Suprapubic skin (tissue), 4 donors: ENCODE data around the gene MYO7A. TPM values are rescaled to one million over a fixed set of nuclear protein-coding genes. Genes with fewer than 3 reads are reported as not detected.
A peak's percentile ranks its signal among the peaks of the same experiment; 100 is the strongest.

ENCODE experiments used
- DNase-seq, 2 donors: peaks; one replicate each; pipeline ENCODE4 v3.0.0-alpha.2; 2019; ENCODE audit warnings: low spot score in 2 of 2
- H3K27ac ChIP-seq: fragments of 200-600 bp; sonication (generic); one replicate; pipeline ENCODE4 v1.5.1; 2019
- H3K27me3 ChIP-seq: fragments of 200-600 bp; sonication (generic); one replicate; pipeline ENCODE4 v1.5.1; 2019
- H3K36me3 ChIP-seq: fragments of 200-600 bp; sonication (generic); one replicate; pipeline ENCODE4 v1.5.1; 2019
- H3K4me1 ChIP-seq: fragments of 200-600 bp; sonication (generic); one replicate; pipeline ENCODE4 v1.5.1; 2019
- H3K4me3 ChIP-seq: fragments of 200-600 bp; sonication (generic); one replicate; pipeline ENCODE4 v1.5.1; 2019; ENCODE audit warnings: mild to moderate bottlenecking
- H3K9me3 ChIP-seq: fragments of 200-600 bp; sonication (generic); one replicate; pipeline ENCODE4 v1.5.1; 2019
- CTCF ChIP-seq, 2 donors: fragments of 200-600 bp in 1 of 2; fragments of 450-650 bp in 1 of 2; sonication (generic) in 1 of 2; IDR thresholded peaks; one replicate each; pipeline ENCODE4 v1.5.1; 2016 to 2019; ENCODE audit warnings: antibody characterized with exemption in 2 of 2, mild to moderate bottlenecking in 1 of 2, moderate library complexity in 1 of 2
- EP300 ChIP-seq: sonication (generic); formaldehyde crosslinking; IDR thresholded peaks from one replicate; pipeline ENCODE4 v1.6.1; 2017; ENCODE audit warnings: antibody characterized with exemption
- POLR2A ChIP-seq, 2 donors: fragments of 450-650 bp; IDR thresholded peaks; one replicate each; pipeline ENCODE4 v1.6.1; 2017; ENCODE audit warnings: antibody characterized with exemption in 2 of 2, mild to moderate bottlenecking in 2 of 2, moderate library complexity in 2 of 2
- POLR2AphosphoS5 ChIP-seq, 3 donors: sonication (generic); formaldehyde crosslinking; IDR thresholded peaks; one replicate each; pipeline ENCODE4 v1.6.1; 2017; ENCODE audit warnings: antibody characterized with exemption in 3 of 3
- WGBS: methylation state at CpG from one replicate; pipeline ENCODE4 v1.1.5; 2018; 5-methylcytosine and 5-hydroxymethylcytosine counted together
- total RNA-seq, 4 donors: library from RNA; depleted of rRNA; stranded (reverse); fragments of >200 nt; gene quantifications; one replicate each; pipeline ENCODE4 v1.1.0, GENCODE V29; 2016

Gene MYO7A
- total RNA-seq, 4 donors from 2014 or later, result 0.34 to 2.4 (median 2.0) TPM

- 80% methylated on average over 11 of the region's 11 CpGs for WGBS
- DNase-seq, result peak; percentile 50 to 59
These were observed 70.4 kb downstream of the MYO7A start for GRCh38 chr11:77198440-77198849.

DNA sequence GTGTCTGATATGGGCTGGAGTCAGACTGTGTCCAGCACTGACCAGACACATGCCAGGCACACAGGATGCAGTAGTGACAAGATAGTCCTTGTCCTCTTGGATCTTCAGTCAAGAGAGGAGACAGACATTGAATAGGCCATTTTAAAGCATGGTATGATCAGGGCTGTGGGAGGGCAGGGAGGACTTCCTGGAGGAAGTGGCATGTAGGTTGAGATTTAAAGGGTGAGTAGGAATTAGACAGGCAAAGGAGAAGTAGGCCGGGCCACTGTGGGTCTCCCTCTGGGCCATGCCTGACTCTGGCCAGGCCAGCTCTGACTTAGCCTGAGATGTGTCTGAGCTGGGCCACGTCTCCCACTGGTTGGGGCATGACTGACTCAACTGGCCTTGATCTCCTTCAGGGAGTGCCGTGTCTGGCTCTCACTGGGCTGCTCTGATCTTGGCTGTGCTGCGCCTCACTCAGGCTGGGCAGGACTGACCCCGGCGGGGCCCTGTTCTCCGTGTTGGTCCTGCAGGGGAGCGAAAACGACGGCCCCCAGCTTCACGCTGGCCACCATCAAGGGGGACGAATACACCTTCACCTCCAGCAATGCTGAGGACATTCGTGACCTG, 71.2 kb downstream of the MYO7A start:
- no peaks in the 10 kb centered on the region for H3K4me1 ChIP-seq
- no peak overlapping the region for H3K27ac ChIP-seq
- H3K9me3 ChIP-seq, result no peaks in the 10 kb centered on the region
- no peaks in the 10 kb centered on the region for H3K27me3 ChIP-seq
- peak in 1 of 2 donors; percentile 71 for DNase-seq
- 90% methylated on average over 2 of the region's 13 CpGs for WGBS
- no peak for TF ChIP-seq POLR2AphosphoS5 (IDR thresholded peaks at IDR 0.05)
- TF ChIP-seq EP300, result no peak
- no peak for TF ChIP-seq CTCF (IDR thresholded peaks at IDR 0.05)
- TF ChIP-seq POLR2A (IDR thresholded peaks at IDR 0.05), result no peak
- no peak overlapping the region for H3K4me3 ChIP-seq
- no peaks in the 10 kb centered on the region for H3K36me3 ChIP-seq

More at GRCh38 chr11:77198440-77198849, 70.4 kb downstream of the MYO7A start:
- H3K27me3 ChIP-seq, result no peaks in the 10 kb centered on the region
- H3K4me3 ChIP-seq, result no peak overlapping the region
- no peaks in the 10 kb centered on the region for H3K4me1 ChIP-seq
- TF ChIP-seq POLR2AphosphoS5 (IDR thresholded peaks at IDR 0.05) (no peak), CTCF (IDR thresholded peaks at IDR 0.05) (no peak), EP300 (no peak), POLR2A (IDR thresholded peaks at IDR 0.05) (no peak)
- H3K27ac ChIP-seq, result no peak overlapping the region
- H3K9me3 ChIP-seq, result no peaks in the 10 kb centered on the region
- no peaks in the 10 kb centered on the region for H3K36me3 ChIP-seq

DNA sequence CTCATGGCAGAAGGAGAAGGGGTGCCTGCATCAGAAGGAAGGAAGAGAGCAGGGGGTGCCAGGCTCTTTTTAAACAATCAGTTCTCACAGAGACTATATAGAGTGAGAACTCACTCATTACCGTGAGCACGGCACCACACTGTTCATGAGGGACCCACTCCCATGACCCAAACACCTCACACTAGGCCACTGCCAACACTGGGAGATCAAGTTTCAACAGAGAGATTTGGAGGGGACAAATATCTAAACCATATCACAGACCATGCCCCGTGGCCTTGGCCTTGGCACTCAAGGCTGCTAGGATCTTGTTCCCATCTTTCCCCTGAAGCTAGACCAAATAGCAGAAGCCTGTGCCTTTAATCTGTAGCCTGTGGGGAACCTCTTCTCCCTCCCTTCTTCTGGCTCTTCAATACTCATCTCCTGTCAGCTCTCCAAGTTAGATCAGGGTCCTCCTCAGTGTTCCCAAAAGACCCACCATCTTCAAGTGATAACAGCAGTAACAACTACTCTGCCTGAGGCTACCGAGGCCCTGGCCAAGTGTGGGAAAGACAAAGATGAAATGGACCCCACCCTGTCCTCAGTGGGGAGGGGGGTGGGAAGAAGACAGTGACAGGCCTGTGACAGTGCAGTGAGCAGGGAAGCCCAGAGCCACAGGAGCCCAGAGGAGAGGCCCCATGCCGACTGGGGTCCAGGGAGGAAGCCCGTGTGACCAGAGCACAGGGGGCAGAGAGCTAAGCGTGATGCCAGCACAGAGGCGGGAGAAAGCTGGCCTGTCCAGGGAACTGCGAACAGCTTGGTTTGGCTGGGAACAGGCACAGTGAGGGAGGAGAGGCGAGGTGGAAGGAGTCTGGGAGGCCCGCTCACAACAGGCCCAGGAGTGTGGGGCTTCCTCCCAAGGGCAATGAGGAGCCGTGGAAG, 72.6 kb downstream of the MYO7A start:
- Histone ChIP-seq H3K27me3 (no peaks in the 10 kb centered on the region), H3K36me3 (no peaks in the 10 kb centered on the region), H3K9me3 (no peaks in the 10 kb centered on the region), H3K27ac (no peak overlapping the region), H3K4me3 (no peak overlapping the region), H3K4me1 (no peaks in the 10 kb centered on the region)
- TF ChIP-seq CTCF (IDR thresholded peaks at IDR 0.05), result no peak
- TF ChIP-seq POLR2A (IDR thresholded peaks at IDR 0.05), result no peak
- TF ChIP-seq EP300, result no peak
- TF ChIP-seq POLR2AphosphoS5 (IDR thresholded peaks at IDR 0.05), result no peak
- 84% methylated on average over 12 of the region's 12 CpGs for WGBS
- DNase-seq, result peak in 1 of 2 donors; percentile 65

GRCh38 chr11:77201370-77201769, 73.3 kb downstream of the MYO7A start:
- Histone ChIP-seq H3K36me3 (no peaks in the 10 kb centered on the region), H3K4me1 (no peaks in the 10 kb centered on the region), H3K9me3 (no peaks in the 10 kb centered on the region), H3K27ac (no peak overlapping the region), H3K4me3 (no peak overlapping the region), H3K27me3 (no peaks in the 10 kb centered on the region)
- WGBS, result 96% methylated on average over 5 of the region's 11 CpGs
- peak; percentile 51 to 66 for DNase-seq
- TF ChIP-seq POLR2AphosphoS5 (IDR thresholded peaks at IDR 0.05) (no peak), EP300 (no peak), CTCF (IDR thresholded peaks at IDR 0.05) (no peak), POLR2A (IDR thresholded peaks at IDR 0.05) (no peak)
